Measurements from ENCODE around the gene TMPRSS4.

TMPRSS4 gene

DNA sequence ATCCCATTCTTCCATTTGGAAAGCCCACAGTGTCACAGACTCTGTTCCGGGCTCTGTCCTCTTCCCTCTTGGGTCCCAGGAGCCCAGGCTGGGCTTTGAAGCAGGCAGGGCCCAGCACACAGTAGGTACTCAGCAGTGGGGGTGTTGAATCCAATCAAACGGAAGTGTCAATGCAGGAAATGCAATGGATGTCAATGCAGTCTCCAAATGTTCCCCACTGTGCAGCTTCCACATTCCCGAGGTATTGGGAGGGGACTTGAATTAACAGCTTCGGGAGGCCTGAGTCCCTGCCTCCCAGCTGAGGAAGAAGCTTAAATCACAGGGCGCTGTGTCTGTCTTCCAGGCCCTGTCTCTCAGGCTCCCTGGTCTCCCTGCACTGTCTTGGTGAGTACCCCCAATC, 31.6 kb downstream of the TMPRSS4 start:
- ChIA-PET CTCF (interaction anchor here (0.7 kb wide), 1 partner anchor 11 kb away, joined by 3 read pairs; no protein-coding TSS in a partner anchor), POLR2A (ENCODE audit: low non-redundant PET) (no interaction called here)
- DNase-seq (ENCODE audit: low spot score): no peak
- no peak overlapping the region for H3K27ac ChIP-seq
- TF ChIP-seq, protein P1, sequence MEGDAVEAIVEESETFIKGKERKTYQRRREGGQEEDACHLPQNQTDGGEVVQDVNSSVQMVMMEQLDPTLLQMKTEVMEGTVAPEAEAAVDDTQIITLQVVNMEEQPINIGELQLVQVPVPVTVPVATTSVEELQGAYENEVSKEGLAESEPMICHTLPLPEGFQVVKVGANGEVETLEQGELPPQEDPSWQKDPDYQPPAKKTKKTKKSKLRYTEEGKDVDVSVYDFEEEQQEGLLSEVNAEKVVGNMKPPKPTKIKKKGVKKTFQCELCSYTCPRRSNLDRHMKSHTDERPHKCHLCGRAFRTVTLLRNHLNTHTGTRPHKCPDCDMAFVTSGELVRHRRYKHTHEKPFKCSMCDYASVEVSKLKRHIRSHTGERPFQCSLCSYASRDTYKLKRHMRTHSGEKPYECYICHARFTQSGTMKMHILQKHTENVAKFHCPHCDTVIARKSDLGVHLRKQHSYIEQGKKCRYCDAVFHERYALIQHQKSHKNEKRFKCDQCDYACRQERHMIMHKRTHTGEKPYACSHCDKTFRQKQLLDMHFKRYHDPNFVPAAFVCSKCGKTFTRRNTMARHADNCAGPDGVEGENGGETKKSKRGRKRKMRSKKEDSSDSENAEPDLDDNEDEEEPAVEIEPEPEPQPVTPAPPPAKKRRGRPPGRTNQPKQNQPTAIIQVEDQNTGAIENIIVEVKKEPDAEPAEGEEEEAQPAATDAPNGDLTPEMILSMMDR (conservative IDR thresholded peaks at IDR 0.05; ENCODE audit: low read depth): no peak

DNA sequence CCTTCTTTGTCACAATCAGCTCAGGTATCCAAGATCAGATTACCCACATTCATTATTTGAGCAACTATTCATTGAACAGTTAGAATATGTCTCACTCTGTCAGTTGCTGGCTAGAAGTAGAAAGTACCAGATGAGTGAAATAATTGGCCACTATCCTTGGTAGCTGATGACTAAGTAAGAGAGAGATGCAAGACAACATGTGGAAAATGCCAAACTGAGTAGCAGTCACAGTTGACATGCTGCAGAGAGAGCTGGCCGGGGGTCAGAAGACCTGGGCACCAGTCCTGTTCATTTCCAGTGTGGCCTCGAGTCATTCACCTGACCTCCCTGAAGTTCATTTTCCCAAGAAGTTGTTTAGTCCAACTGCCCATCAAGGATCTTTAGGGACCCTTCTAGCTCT, 32.4 kb downstream of the TMPRSS4 start:
- ChIA-PET CTCF (interaction anchor here (0.7 kb wide), 1 partner anchor 28 kb away, joined by 4 read pairs; no protein-coding TSS in a partner anchor), POLR2A (ENCODE audit: low non-redundant PET) (no interaction called here)
- TF ChIP-seq, protein P1 (conservative IDR thresholded peaks at IDR 0.05; ENCODE audit: low read depth): no peak

DNA sequence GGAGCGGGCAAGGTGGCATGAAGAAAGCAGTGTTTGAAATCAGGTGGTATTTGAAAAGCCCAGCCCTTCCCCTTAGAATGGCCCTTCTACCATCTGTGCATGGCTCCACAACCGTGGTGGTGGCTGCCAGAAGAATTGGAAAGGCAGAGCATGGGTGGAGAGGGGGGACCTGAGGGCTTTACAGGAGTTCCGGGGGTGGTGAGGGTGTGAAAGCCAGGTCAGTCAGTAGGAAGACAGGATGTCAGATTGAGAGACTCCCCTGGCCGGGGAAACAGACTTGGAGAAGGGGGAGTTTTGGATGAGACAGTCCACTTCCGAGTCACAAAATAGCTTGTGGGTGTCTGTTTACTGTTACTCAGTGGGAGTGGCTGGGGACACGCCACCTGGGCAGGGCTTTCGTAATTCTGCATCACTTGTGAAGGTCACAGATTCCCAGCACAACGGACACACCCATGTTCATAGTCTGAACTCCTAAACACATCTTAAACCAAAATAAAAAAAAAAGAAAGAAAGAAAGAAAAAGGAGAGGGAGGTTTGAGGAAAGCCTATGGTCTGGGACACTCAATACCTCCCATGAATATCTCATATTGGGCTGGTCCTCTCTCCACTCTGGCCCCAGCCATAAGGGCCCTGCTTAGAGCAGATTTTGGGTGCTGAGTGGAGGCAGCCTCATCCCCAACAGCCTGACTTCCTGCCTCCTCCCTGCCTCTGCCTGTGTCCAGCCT, 34.3 kb downstream of the TMPRSS4 start:
- ChIA-PET POLR2A (ENCODE audit: low non-redundant PET) (no interaction called here), CTCF (no interaction called here)
- DNase-seq (ENCODE audit: low spot score): no peak
- TF ChIP-seq, protein P1 (conservative IDR thresholded peaks at IDR 0.05; ENCODE audit: low read depth): no peak
- H3K27ac ChIP-seq: no peak overlapping the region

More for the DNA sequence above, 32.4 kb downstream of the TMPRSS4 start:
- DNase-seq (ENCODE audit: low spot score): no peak
- no peak overlapping the region for H3K27ac ChIP-seq

DNA sequence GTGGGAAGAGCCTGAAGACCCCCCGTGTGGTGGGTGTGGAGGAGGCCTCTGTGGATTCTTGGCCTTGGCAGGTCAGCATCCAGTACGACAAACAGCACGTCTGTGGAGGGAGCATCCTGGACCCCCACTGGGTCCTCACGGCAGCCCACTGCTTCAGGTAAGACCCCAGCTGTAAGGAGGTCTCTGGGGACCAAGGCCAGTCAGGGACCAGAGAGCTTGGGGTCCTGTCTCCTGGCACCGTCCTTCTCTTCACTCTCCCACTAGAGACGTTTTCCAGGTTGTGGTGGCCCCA, 34.8 kb downstream of the TMPRSS4 start:
- POLR2A ChIA-PET (ENCODE audit: low non-redundant PET): no interaction called here
- CTCF ChIA-PET: no interaction called here
- no peak for DNase-seq (ENCODE audit: low spot score)

GRCh38 chr11:118112711-118113430, 36.0 kb downstream of the TMPRSS4 start:
- H3K27ac ChIP-seq: no peak overlapping the region
- ChIA-PET CTCF (no interaction called here), POLR2A (ENCODE audit: low non-redundant PET) (no interaction called here)
- TF ChIP-seq, protein P1 (conservative IDR thresholded peaks at IDR 0.05; ENCODE audit: low read depth): no peak
- no peak for DNase-seq (ENCODE audit: low spot score)

More for the DNA sequence above, 34.8 kb downstream of the TMPRSS4 start:
- no peak overlapping the region for H3K27ac ChIP-seq
- TF ChIP-seq, protein P1 (conservative IDR thresholded peaks at IDR 0.05; ENCODE audit: low read depth): no peak

DNA sequence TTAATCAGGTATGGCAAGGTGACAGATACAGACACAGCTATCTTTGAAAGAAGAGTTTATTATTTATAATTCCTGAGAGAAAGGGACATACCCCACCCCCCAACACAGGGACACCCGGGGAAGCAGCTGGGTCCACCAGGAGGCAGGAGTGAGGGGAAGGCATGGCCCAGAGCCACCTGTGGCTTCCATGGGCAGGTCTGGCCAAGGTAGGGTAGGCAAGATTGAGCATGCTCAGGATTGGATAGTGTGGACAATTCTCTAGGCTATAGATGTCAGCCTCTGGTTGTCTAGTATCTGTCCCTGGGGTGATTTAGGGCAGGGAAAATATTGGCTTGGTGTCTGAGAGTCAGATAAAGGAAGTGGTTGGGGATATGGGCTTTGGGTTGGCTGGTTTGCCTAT, 37.4 kb downstream of the TMPRSS4 start:
- ChIA-PET POLR2A (ENCODE audit: low non-redundant PET) (no interaction called here), CTCF (interaction anchor here (0.6 kb wide), 2 partner anchors 9 to 293 kb away, joined by 3 to 4 read pairs; no protein-coding TSS in a partner anchor)
- TF ChIP-seq, protein P1 (conservative IDR thresholded peaks at IDR 0.05; ENCODE audit: low read depth): no peak

More for the DNA sequence above, 37.4 kb downstream of the TMPRSS4 start:
- no peak overlapping the region for H3K27ac ChIP-seq
- no peak for DNase-seq (ENCODE audit: low spot score)
